Liver (tissue), 9 donors: Measurements from ENCODE around the gene AXIN1. TPM values are rescaled to one million over a fixed set of nuclear protein-coding genes. Genes with fewer than 3 reads are reported as not detected.

Source experiments
- DNase-seq: peaks from one replicate; pipeline ENCODE4 v3.0.0-alpha.2; 2017; ENCODE audit warnings: low spot score
- H3K27ac ChIP-seq, 2 donors: one replicate each; pipeline ENCODE4 v1.7.0; 2013; ENCODE audit warnings: inconsistent platforms in 2 of 2, low read length in 2 of 2, control low read depth in 1 of 2, low read depth in 1 of 2, mild to moderate bottlenecking in 1 of 2
- H3K27me3 ChIP-seq, 4 donors: one replicate each; pipeline versions ENCODE4 v1.6.1 to v1.7.0; 2013; ENCODE audit warnings: low read length in 3 of 4, inconsistent platforms in 1 of 4, mild to moderate bottlenecking in 1 of 4, moderate library complexity in 1 of 4; ENCODE audit not compliant: control insufficient read depth in 4 of 4, insufficient read depth in 4 of 4
- H3K36me3 ChIP-seq, 4 donors: one replicate each; pipeline versions ENCODE4 v1.6.1 to v1.7.0; 2013; ENCODE audit warnings: low read length in 3 of 4, mild to moderate bottlenecking in 3 of 4, low read depth in 1 of 4, moderate library complexity in 1 of 4; ENCODE audit not compliant: control insufficient read depth in 4 of 4, insufficient read depth in 3 of 4
- H3K4me1 ChIP-seq, 4 donors: one replicate each; pipeline versions ENCODE4 v1.6.1 to v1.7.0; 2013; ENCODE audit warnings: low read length in 3 of 4, mild to moderate bottlenecking in 3 of 4, moderate library complexity in 1 of 4; ENCODE audit not compliant: control insufficient read depth in 4 of 4, insufficient read depth in 4 of 4
- H3K4me3 ChIP-seq, 3 donors: one replicate each; pipeline versions ENCODE4 v1.6.1 to v1.7.0; 2013; ENCODE audit warnings: low read length in 3 of 3, control low read depth in 1 of 3, low read depth in 1 of 3, mild to moderate bottlenecking in 1 of 3
- H3K9ac ChIP-seq, 2 donors: one replicate each; pipeline ENCODE4 v1.7.0; 2013; ENCODE audit warnings: low read length in 2 of 2, mild to moderate bottlenecking in 2 of 2, moderate library complexity in 2 of 2, control low read depth in 1 of 2, low read depth in 1 of 2
- H3K9me3 ChIP-seq, 4 donors: one replicate each; pipeline versions ENCODE4 v1.6.1 to v1.7.0; 2013; ENCODE audit warnings: low read length in 3 of 4; ENCODE audit not compliant: control insufficient read depth in 4 of 4
- ATF3 ChIP-seq: IDR thresholded peaks from 2 replicates; pipeline ENCODE4 v1.6.1; 2016; ENCODE audit warnings: antibody characterized with exemption
- CTCF ChIP-seq: fragments of 150-350 bp; IDR thresholded peaks from 2 replicates; pipeline ENCODE4 v1.5.1; 2017; ENCODE audit warnings: improper control_type of control experiment, low read depth, low read length; ENCODE audit not compliant: missing input control
- EGR1 ChIP-seq, 2 donors: IDR thresholded peaks; 2 replicates each; pipeline ENCODE4 v1.6.1; 2016 to 2018; ENCODE audit warnings: antibody characterized with exemption in 2 of 2, low read depth in 2 of 2
- FOXA1 ChIP-seq: IDR thresholded peaks from 2 replicates; pipeline ENCODE4 v1.6.1; 2016; ENCODE audit warnings: antibody characterized with exemption
- FOXA2 ChIP-seq: IDR thresholded peaks from 2 replicates; pipeline ENCODE4 v1.6.1; 2016; ENCODE audit warnings: antibody characterized with exemption
- GABPA ChIP-seq, 2 donors: IDR thresholded peaks in 1 of 2; conservative IDR thresholded peaks in 1 of 2; 2 replicates each; pipeline ENCODE4 v1.6.1; 2016; ENCODE audit warnings: antibody characterized with exemption in 2 of 2, mild to moderate bottlenecking in 1 of 2, moderate library complexity in 1 of 2
- HNF4A ChIP-seq, 2 donors: conservative IDR thresholded peaks; 2 replicates each; pipeline ENCODE4 v1.6.1; 2016; ENCODE audit warnings: antibody characterized with exemption in 2 of 2, mild to moderate bottlenecking in 2 of 2
- HNF4G ChIP-seq: IDR thresholded peaks from 2 replicates; pipeline ENCODE4 v1.6.1; 2016; ENCODE audit warnings: antibody characterized with exemption
- JUND ChIP-seq, 2 donors: IDR thresholded peaks; 2 replicates each; pipeline ENCODE4 v1.6.1; 2016; ENCODE audit warnings: antibody characterized with exemption in 2 of 2
- MAX ChIP-seq: IDR thresholded peaks from 2 replicates; pipeline ENCODE4 v1.6.1; 2016; ENCODE audit warnings: antibody characterized with exemption
- NR2F2 ChIP-seq: IDR thresholded peaks from 2 replicates; pipeline ENCODE4 v1.6.1; 2016; ENCODE audit warnings: antibody characterized with exemption
- RAD21 ChIP-seq, 2 donors: IDR thresholded peaks; 2 replicates each; pipeline ENCODE4 v1.6.1; 2016; ENCODE audit warnings: antibody characterized with exemption in 2 of 2, mild to moderate bottlenecking in 2 of 2
- REST ChIP-seq: IDR thresholded peaks from 2 replicates; pipeline ENCODE4 v1.6.1; 2016; ENCODE audit warnings: antibody characterized with exemption, mild to moderate bottlenecking
- RXRA ChIP-seq, 2 donors: IDR thresholded peaks; 2 replicates each; pipeline ENCODE4 v1.6.1; 2017 to 2018; ENCODE audit warnings: antibody characterized with exemption in 2 of 2, mild to moderate bottlenecking in 1 of 2
- SP1 ChIP-seq: IDR thresholded peaks from 2 replicates; pipeline ENCODE4 v1.6.1; 2018; ENCODE audit warnings: antibody characterized with exemption, mild to moderate bottlenecking
- TAF1 ChIP-seq: conservative IDR thresholded peaks from 2 replicates; pipeline ENCODE4 v1.6.1; 2016; ENCODE audit warnings: antibody characterized with exemption, mild to moderate bottlenecking
- YY1 ChIP-seq: IDR thresholded peaks from 2 replicates; pipeline ENCODE4 v1.6.1; 2016; ENCODE audit warnings: antibody characterized with exemption, mild to moderate bottlenecking
- ZBTB33 ChIP-seq: IDR thresholded peaks from 2 replicates; pipeline ENCODE4 v1.6.1; 2016; ENCODE audit warnings: antibody characterized with exemption
- WGBS: extraction: QIAGEN DNeasy Blood & Tissue Kit; methylation state at CpG from one replicate; pipeline ENCODE4 v1.1.7; 2013; 5-methylcytosine and 5-hydroxymethylcytosine counted together
- polyA plus RNA-seq, 2 donors: library from polyadenylated mRNA; stranded (reverse) in 1 of 2; unstranded in 1 of 2; fragments of 200-250 nt in 1 of 2; fragments of >200 nt in 1 of 2; fragmentation: Nextera tagmentation in 1 of 2; extraction: Ambion mirVana in 1 of 2; gene quantifications; one replicate each; pipeline versions ENCODE4 v1.2.1 to v1.2.3, GENCODE V29; 2013 to 2015
- total RNA-seq, 2 donors: library from RNA; depleted of rRNA; stranded (reverse); fragments of >200 nt; gene quantifications; one replicate each; pipeline ENCODE4 v1.2.3, GENCODE V29; 2014
- donor health status: healthy.
- donor health status: healthy.
- donor health status: healthy.
- donor health status: healthy.
- donor health status: healthy.

The AXIN1 gene
- total RNA-seq (10 to 100 TPM in 1 of 2 donors, 1 to 10 TPM in 1; 9.4 to 10.3 TPM), polyA plus RNA-seq (1 to 10 TPM; 2.0 to 6.5 TPM)

GRCh38 chr16:352547-353403, at the start of gene AXIN1:
TSS of gene AXIN1 (minus strand) at chr16:352723. CDS start at chr16:347025, 5,698 bp downstream.
- no peaks in the 10 kb centered on the region for H3K27me3 ChIP-seq
- peak within 1 kb of the TSS; percentile 32 to 86 (median 66) for H3K4me3 ChIP-seq
- H3K27ac ChIP-seq: peak within 1 kb of the TSS; percentile 31 to 35
- no peaks in the 10 kb centered on the region for H3K9me3 ChIP-seq
- TF ChIP-seq CTCF (peak; percentile 72), FOXA1 (no peak), GABPA (IDR thresholded peaks at IDR 0.05 in 1 of 2, conservative IDR thresholded peaks at IDR 0.05 in 1 of 2) (peak in 1 of 2 donors; percentile 78), RAD21 (IDR thresholded peaks at IDR 0.05) (peak in 1 of 2 donors; percentile 15), JUND (IDR thresholded peaks at IDR 0.05) (no peak), RXRA (IDR thresholded peaks at IDR 0.05) (no peak), YY1 (no peak), SP1 (peak; percentile 68), EGR1 (IDR thresholded peaks at IDR 0.05; ENCODE audit: low read depth in 2 of 2) (peak in 1 of 2 donors; percentile 9), NR2F2 (no peak), ZBTB33 (no peak), HNF4A (conservative IDR thresholded peaks at IDR 0.05) (no peak), HNF4G (no peak), FOXA2 (no peak), MAX (no peak), ATF3 (no peak), TAF1 (no peak), REST (no peak)
- H3K9ac ChIP-seq: peak within 1 kb of the TSS in 1 of 2 donors; percentile 47
- no peaks in the 10 kb centered on the region for H3K36me3 ChIP-seq
- 3% methylated on average over 113 of the region's 113 CpGs for WGBS
- peaks cover 3 to 11% (median 6%) of the 10 kb centered on the region in 4 donors for H3K4me1 ChIP-seq
- DNase-seq: peak; percentile 100
